ENCODE data around the gene WIZ. TPM values are rescaled to one million over a fixed set of nuclear protein-coding genes. Genes with fewer than 3 reads are reported as not detected.

The WIZ gene
- total RNA-seq, 1 experiment from 2014 or later = 37.5 TPM

GRCh38 chr19:15444505-15445226 lies 5.1 kb downstream of the WIZ start:
- Mint-ChIP-seq H3K4me1 (ENCODE audit: low read depth, unreplicated experiment) (peaks cover 8% of the 10 kb centered on the region), H3K9me3 (ENCODE audit: unreplicated experiment) (no peaks in the 10 kb centered on the region), H3K4me3 (ENCODE audit: unreplicated experiment) (no peak overlapping the region), H3K27ac (ENCODE audit: unreplicated experiment) (no peak overlapping the region), H3K36me3 (ENCODE audit: insufficient read depth, unreplicated experiment) (peaks cover 5% of the 10 kb centered on the region), H3K27me3 (ENCODE audit: insufficient read depth, unreplicated experiment) (no peaks in the 10 kb centered on the region)
- DNase-seq = no peak
- H3K27me3 ChIP-seq (replicated peaks; ENCODE audit: control insufficient read depth, insufficient read depth, low read length) = no peaks in the 10 kb centered on the region
- no TSS peak for BruUV-seq (replicated peaks)
- POLR2A ChIA-PET = no interaction called here
- intact Hi-C loops (cut with micrococcal nuclease; ENCODE audit: unreplicated experiment) = no loop called here
- H3K4me3 ChIP-seq (ENCODE audit: low read depth, low read length) = no peak overlapping the region
- no peaks in the 10 kb centered on the region for H3K36me3 ChIP-seq (ENCODE audit: control insufficient read depth, insufficient read depth, low read length)
- H3K9me3 ChIP-seq = no peaks in the 10 kb centered on the region
- CTCF ChIA-PET = no interaction called here
- 0 out of 2 replicates have a peak, but pooled peaks cover 7% of the 10 kb centered on the region for H3K4me1 ChIP-seq
- no peak for TF ChIP-seq CTCF (IDR thresholded peaks at IDR 0.05; ENCODE audit: insufficient read depth in 1 of 2, low read depth in 1 of 2, low read length in 1 of 2, severe bottlenecking in 1 of 2, unreplicated experiment in 1 of 2)

GRCh38 chr19:15443838-15444237 lies 5.9 kb downstream of the WIZ start:
- DNase-seq = no peak
- no peak overlapping the region for H3K4me3 ChIP-seq (ENCODE audit: low read depth, low read length)
- no peaks in the 10 kb centered on the region for H3K9me3 Mint-ChIP-seq (ENCODE audit: unreplicated experiment)
- POLR2A ChIA-PET = no interaction called here
- TF ChIP-seq CTCF (IDR thresholded peaks at IDR 0.05; ENCODE audit: insufficient read depth in 1 of 2, low read depth in 1 of 2, low read length in 1 of 2, severe bottlenecking in 1 of 2, unreplicated experiment in 1 of 2) = no peak
- H3K27me3 Mint-ChIP-seq (ENCODE audit: insufficient read depth, unreplicated experiment) = no peaks in the 10 kb centered on the region
- H3K9me3 ChIP-seq = no peaks in the 10 kb centered on the region
- CTCF ChIA-PET = no interaction called here
- no peaks in the 10 kb centered on the region for H3K27me3 ChIP-seq (replicated peaks; ENCODE audit: control insufficient read depth, insufficient read depth, low read length)
- H3K36me3 ChIP-seq (ENCODE audit: control insufficient read depth, insufficient read depth, low read length) = no peaks in the 10 kb centered on the region
- BruUV-seq (replicated peaks) = no TSS peak
- peaks cover 5% of the 10 kb centered on the region for H3K36me3 Mint-ChIP-seq (ENCODE audit: insufficient read depth, unreplicated experiment)
- no peak overlapping the region for H3K27ac Mint-ChIP-seq (ENCODE audit: unreplicated experiment)
- no peak overlapping the region for H3K4me3 Mint-ChIP-seq (ENCODE audit: unreplicated experiment)
- peaks cover 6% of the 10 kb centered on the region for H3K4me1 Mint-ChIP-seq (ENCODE audit: low read depth, unreplicated experiment)
- H3K4me1 ChIP-seq = peaks cover 6% of the 10 kb centered on the region; the same call in 1 of the 2 replicates
- intact Hi-C loops (cut with micrococcal nuclease; ENCODE audit: unreplicated experiment) = no loop called here

GRCh38 chr19:15443325-15443724 lies 6.4 kb downstream of the WIZ start:
- no peak overlapping the region for H3K27ac Mint-ChIP-seq (ENCODE audit: unreplicated experiment)
- H3K27me3 ChIP-seq (replicated peaks; ENCODE audit: control insufficient read depth, insufficient read depth, low read length) = no peaks in the 10 kb centered on the region
- no peaks in the 10 kb centered on the region for H3K36me3 ChIP-seq (ENCODE audit: control insufficient read depth, insufficient read depth, low read length)
- H3K9me3 ChIP-seq = no peaks in the 10 kb centered on the region
- BruUV-seq (replicated peaks) = no TSS peak
- no peak for DNase-seq
- peaks cover 5% of the 10 kb centered on the region for H3K36me3 Mint-ChIP-seq (ENCODE audit: insufficient read depth, unreplicated experiment)
- no peak overlapping the region for H3K4me3 Mint-ChIP-seq (ENCODE audit: unreplicated experiment)
- peaks cover 7% of the 10 kb centered on the region for H3K4me1 ChIP-seq
- H3K27me3 Mint-ChIP-seq (ENCODE audit: insufficient read depth, unreplicated experiment) = no peaks in the 10 kb centered on the region
- TF ChIP-seq CTCF (IDR thresholded peaks at IDR 0.05; ENCODE audit: insufficient read depth in 1 of 2, low read depth in 1 of 2, low read length in 1 of 2, severe bottlenecking in 1 of 2, unreplicated experiment in 1 of 2) = no peak
- no peaks in the 10 kb centered on the region for H3K9me3 Mint-ChIP-seq (ENCODE audit: unreplicated experiment)
- H3K4me3 ChIP-seq (ENCODE audit: low read depth, low read length) = no peak overlapping the region
- POLR2A ChIA-PET = no interaction called here
- intact Hi-C loops (cut with micrococcal nuclease; ENCODE audit: unreplicated experiment) = no loop called here
- CTCF ChIA-PET = no interaction called here
- H3K4me1 Mint-ChIP-seq (ENCODE audit: low read depth, unreplicated experiment) = peaks cover under 1% of the 10 kb centered on the region

All from Caco-2 (cell line).